Motor neuron (in vitro differentiated cells): ENCODE measurements around the gene LRRC23. TPM values are rescaled to one million over a fixed set of nuclear protein-coding genes. Genes with fewer than 3 reads are reported as not detected.

Experiments
- ATAC-seq, 8 experiments: fragments of 200-7000 bp; cut with Tn5 transposase; replicated peaks in 6 of 8; 2 replicates each; pipeline ENCODE4 v1.8.0; 2021; ENCODE audit warnings: mild to moderate bottlenecking in 8 of 8, moderate library complexity in 8 of 8
- H3K27ac ChIP-seq, 2 donors: fragments of 250-450 bp; sonication (Bioruptor Pico); 2 replicates each; pipeline ENCODE4 v1.9.0; 2021; ENCODE audit warnings: antibody characterized with exemption in 2 of 2, mild to moderate bottlenecking in 2 of 2, moderate library complexity in 1 of 2
- H3K4me1 ChIP-seq, 2 donors: fragments of 250-450 bp; sonication (Bioruptor Pico); replicated peaks in 1 of 2; 2 replicates each; pipeline ENCODE4 v1.6.1; 2021; ENCODE audit warnings: antibody characterized with exemption in 2 of 2, mild to moderate bottlenecking in 2 of 2, moderate library complexity in 1 of 2
- H3K4me3 ChIP-seq, 5 donors: fragments of 250-450 bp; sonication (Bioruptor Pico); 2 replicates each; pipeline ENCODE4 v1.9.0; 2021; ENCODE audit warnings: antibody characterized with exemption in 5 of 5, mild to moderate bottlenecking in 5 of 5, moderate library complexity in 4 of 5
- WGBS, 10 experiments: fragments of 450-650 bp; shearing (Covaris generic); methylation state at CpG; one replicate each; pipeline ENCODE4 v1.0.0; 2022; 5-methylcytosine and 5-hydroxymethylcytosine counted together
- in situ Hi-C, 9 experiments: fragments of 400-800 bp; cut with MboI; loops; one replicate each; pipeline ENCODE4 v1.15.0; 2021; ENCODE audit warnings: low sequenced_read_pairs in 9 of 9, low pct_unique_long_range_greater_than_20kb in 2 of 9; ENCODE audit not compliant: unreplicated experiment in 9 of 9
- total RNA-seq, 8 experiments: library from RNA; unstranded; fragments of 300-600 nt; gene quantifications; 2 replicates each; pipeline versions ENCODE4 v1.2.3 to v1.2.4, GENCODE V29; 2022

LRRC23 gene
- total RNA-seq, 8 experiments from 2014 or later, result 4.1 to 51.0 (median 7.1) TPM

DNA sequence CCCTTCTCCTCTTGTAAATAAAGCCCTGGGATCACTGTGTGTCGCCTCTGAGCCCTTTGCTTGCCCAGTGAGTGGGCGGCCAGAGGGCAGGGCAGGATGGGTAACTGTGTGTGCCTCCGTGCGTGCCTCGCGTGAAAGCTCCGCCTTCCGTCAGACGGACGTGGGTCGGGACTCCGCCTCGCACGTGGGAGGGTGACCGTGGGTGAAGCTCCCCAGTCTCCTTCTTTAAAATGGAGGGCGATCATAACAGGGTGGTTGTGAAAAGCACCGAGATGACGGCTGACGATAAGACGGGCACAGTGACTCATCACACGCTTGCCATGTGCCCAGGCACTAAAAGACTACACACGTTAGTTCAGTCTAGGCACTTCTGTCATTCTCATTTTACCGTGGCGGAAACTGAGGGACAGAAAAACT is 56.7 kb downstream of the LRRC23 start:
- Histone ChIP-seq H3K4me3 (no peak overlapping the region), H3K27ac (peak overlapping the region in 1 of 2 donors; percentile 13), H3K4me1 (peaks cover 14 to 35% of the 10 kb centered on the region in 2 donors)
- in situ Hi-C loops, result loop anchor here in 1 of 9 experiments (25.0 kb wide), 1 partner anchor 151 kb away; the partner anchor contains the start of gene C1RL
- peak in 3 of 8 experiments; percentile 5 to 31 (median 10) for ATAC-seq
- 21 to 100% (median 95%) methylated on average over 1 to 18 of the region's 24 CpGs; no CpG with 5 or more reads in 5 of the 10 experiments for WGBS, 10 experiments

- WGBS, 10 experiments, result 0 to 49% (median 20%) methylated on average over 1 to 8 of the region's 16 CpGs; no CpG with 5 or more reads in 3 of the 10 experiments
- in situ Hi-C loops, result loop anchor here in 1 of 9 experiments (25.0 kb wide), 1 partner anchor 151 kb away; the partner anchor contains the start of gene C1RL
- Histone ChIP-seq H3K27ac (peak overlapping the region in 1 of 2 donors; percentile 42), H3K4me3 (no peak overlapping the region), H3K4me1 (peaks cover 14 to 35% of the 10 kb centered on the region in 2 donors)
- peak; percentile 67 to 81 (median 76) for ATAC-seq
Measured at GRCh38 chr12:6961695-6962284, 57.2 kb downstream of the LRRC23 start.

DNA sequence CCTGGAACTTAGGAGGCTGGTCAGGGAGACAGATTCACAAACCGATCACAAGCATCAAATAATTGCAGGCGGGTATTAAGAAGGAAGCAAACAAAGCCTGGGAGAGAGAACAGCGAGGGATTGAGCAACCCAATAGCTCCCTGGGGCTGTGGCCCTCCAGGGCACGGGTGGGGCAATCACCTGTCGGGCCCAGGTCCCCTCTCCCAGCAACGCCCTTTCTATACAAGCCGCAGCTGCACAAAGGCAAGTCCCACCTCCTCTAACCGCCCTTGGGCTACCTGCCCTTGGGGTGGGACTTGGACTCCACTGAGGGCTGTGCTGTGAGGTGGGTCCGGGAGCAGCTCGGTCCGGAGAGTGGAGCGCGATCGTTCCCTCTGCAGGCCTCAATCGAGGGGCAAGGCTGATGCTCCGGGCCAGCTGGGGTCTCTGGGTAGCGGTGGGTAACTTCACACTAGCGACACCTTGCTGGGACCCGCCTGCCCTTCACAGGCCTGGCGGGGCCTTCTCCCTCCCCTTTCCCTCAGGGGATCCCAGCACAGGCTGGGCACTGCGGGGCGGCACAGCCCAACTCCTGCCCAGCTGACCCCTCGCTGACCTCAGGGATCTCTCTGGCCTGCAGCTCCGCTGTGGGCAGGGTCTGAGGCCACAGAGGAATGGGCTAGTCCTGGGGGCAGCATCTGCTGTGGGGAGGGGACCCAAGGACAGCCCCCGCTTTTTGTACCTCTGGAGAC is 57.8 kb downstream of the LRRC23 start:
- H3K27ac ChIP-seq, result peak overlapping the region in 1 of 2 donors; percentile 42
- peaks cover 14 to 35% of the 10 kb centered on the region in 2 donors for H3K4me1 ChIP-seq
- ATAC-seq, result peak in 6 of 8 experiments; percentile 1 to 8 (median 7)
- in situ Hi-C loops, result loop anchor here in 1 of 9 experiments (25.0 kb wide), 1 partner anchor 150 kb away; the partner anchor contains the start of gene C1RL
- 68 to 100% (median 85%) methylated on average over 1 to 7 of the region's 25 CpGs; no CpG with 5 or more reads in 4 of the 10 experiments for WGBS, 10 experiments
- no peak overlapping the region for H3K4me3 ChIP-seq

- Histone ChIP-seq H3K27ac (no peak overlapping the region), H3K4me3 (no peak overlapping the region), H3K4me1 (peaks cover 14 to 35% of the 10 kb centered on the region in 2 donors)
- in situ Hi-C loops, result loop anchor here in 1 of 9 experiments (25.0 kb wide), 1 partner anchor 149 kb away; the partner anchor contains the start of gene C1RL
- WGBS, 10 experiments, result 90% methylated on average over 2 of the region's 32 CpGs; no CpG with 5 or more reads in 9 of the 10 experiments
- no peak for ATAC-seq
Measured at GRCh38 chr12:6963016-6963731, 58.6 kb downstream of the LRRC23 start.

Other genes starting within 250 kb of the LRRC23 start
- gene ING4, start 241.7 kb upstream of the LRRC23 start, total RNA-seq, result 100 to 1,000 TPM in 1 of 8 experiments, 10 to 100 TPM in 7; 34.3 to 108 (median 81.6) TPM
- 10 to 100 TPM; 16.9 to 48.5 (median 32.7) TPM for gene ZNF384, start 215.4 kb upstream of the LRRC23 start, total RNA-seq
- 1 to 10 TPM in 7 of 8 experiments, under 1 TPM in 1; 0.94 to 7.9 (median 2.8) TPM for gene PIANP, start 204.0 kb upstream of the LRRC23 start, total RNA-seq
- 100 to 1,000 TPM in 1 of 8 experiments, 10 to 100 TPM in 7; 23.0 to 115 (median 44.1) TPM for gene COPS7A, start 180.8 kb upstream of the LRRC23 start, total RNA-seq
- 100 to 1,000 TPM; 122 to 181 (median 151) TPM for gene MLF2, start 151.7 kb upstream of the LRRC23 start, total RNA-seq
- gene PTMS, start 138.5 kb upstream of the LRRC23 start, total RNA-seq, result 100 to 1,000 TPM; 117 to 609 (median 256) TPM
- 1 to 10 TPM in 3 of 8 experiments, under 1 TPM in 5; 0.21 to 2.8 (median 0.66) TPM for gene LAG3, start 132.3 kb upstream of the LRRC23 start, total RNA-seq
- gene CD4, start 115.3 kb upstream of the LRRC23 start, total RNA-seq, result 1 to 10 TPM in 5 of 8 experiments, under 1 TPM in 3; 0.49 to 2.8 (median 1.1) TPM
- 10 to 100 TPM in 5 of 8 experiments, 1 to 10 TPM in 3; 4.8 to 48.2 (median 32.8) TPM for gene GPR162, start 83.0 kb upstream of the LRRC23 start, total RNA-seq
- 10 to 100 TPM in 7 of 8 experiments, 1 to 10 TPM in 1; 9.9 to 31.2 (median 17.8) TPM for gene P3H3, start 76.4 kb upstream of the LRRC23 start, total RNA-seq
- gene GNB3, start 63.9 kb upstream of the LRRC23 start, total RNA-seq, result 1 to 10 TPM; 1.1 to 8.4 (median 4.5) TPM
- 10 to 100 TPM in 3 of 8 experiments, 1 to 10 TPM in 5; 3.0 to 36.3 (median 6.2) TPM for gene CDCA3, start 53.5 kb upstream of the LRRC23 start, total RNA-seq
- 100 to 1,000 TPM in 1 of 8 experiments, 10 to 100 TPM in 7; 52.3 to 122 (median 75.2) TPM for gene USP5, start 52.7 kb upstream of the LRRC23 start, total RNA-seq
- gene TPI1, start 37.3 kb upstream of the LRRC23 start, total RNA-seq, result 100 to 1,000 TPM; 544 to 781 (median 685) TPM
- gene SPSB2, start 31.5 kb upstream of the LRRC23 start, total RNA-seq, result 10 to 100 TPM in 3 of 8 experiments, 1 to 10 TPM in 5; 6.3 to 13.6 (median 8.3) TPM
- gene ENO2, start 9.8 kb downstream of the LRRC23 start, total RNA-seq, result 100 to 1,000 TPM in 5 of 8 experiments, 1 to 10 TPM in 3; 2.6 to 399 (median 169) TPM
- gene ATN1, start 23.1 kb downstream of the LRRC23 start, total RNA-seq, result 10 to 100 TPM in 6 of 8 experiments, 1 to 10 TPM in 2; 4.3 to 51.5 (median 15.8) TPM
- gene RNU7-1, start 39.0 kb downstream of the LRRC23 start, total RNA-seq, result not detected
- gene C12orf57, start 39.2 kb downstream of the LRRC23 start, total RNA-seq, result 100 to 1,000 TPM; 150 to 828 (median 513) TPM
- gene PTPN6, start 46.5 kb downstream of the LRRC23 start, total RNA-seq, result 1 to 10 TPM in 2 of 8 experiments, under 1 TPM in 6; 0.22 to 2.4 (median 0.88) TPM
- gene PHB2, start 65.8 kb downstream of the LRRC23 start, total RNA-seq, result 100 to 1,000 TPM; 146 to 327 (median 222) TPM
- gene EMG1, start 66.1 kb downstream of the LRRC23 start, total RNA-seq, result 10 to 100 TPM; 19.5 to 53.0 (median 31.6) TPM
- gene LPCAT3, start 113.7 kb downstream of the LRRC23 start, total RNA-seq, result 100 to 1,000 TPM in 1 of 8 experiments, 10 to 100 TPM in 5, 1 to 10 TPM in 2; 7.8 to 168 (median 19.7) TPM
- gene C1S, start 155.9 kb downstream of the LRRC23 start, total RNA-seq, result 100 to 1,000 TPM in 3 of 8 experiments, 10 to 100 TPM in 1, 1 to 10 TPM in 4; 1.3 to 909 (median 17.9) TPM
- 100 to 1,000 TPM in 1 of 8 experiments, 10 to 100 TPM in 3, 1 to 10 TPM in 3, under 1 TPM in 1; 0.79 to 747 (median 6.4) TPM for gene C1R, start 187.6 kb downstream of the LRRC23 start, total RNA-seq
- gene C1RL, start 204.4 kb downstream of the LRRC23 start, total RNA-seq, result 10 to 100 TPM in 4 of 8 experiments, 1 to 10 TPM in 4; 1.5 to 61.5 (median 11.1) TPM
- 1 to 10 TPM in 5 of 8 experiments, under 1 TPM in 3; 0.38 to 5.4 (median 1.4) TPM for gene RBP5, start 224.1 kb downstream of the LRRC23 start, total RNA-seq
- gene CLSTN3, start 225.5 kb downstream of the LRRC23 start, total RNA-seq, result 10 to 100 TPM; 15.1 to 62.6 (median 44.1) TPM